Thyroid gland (tissue), 4 donors: ENCODE data around the gene CYTH1. TPM values are rescaled to one million over a fixed set of nuclear protein-coding genes. Genes with fewer than 3 reads are reported as not detected.

Source experiments
- DNase-seq, 2 donors: peaks; one replicate each; pipeline ENCODE4 v3.0.0-alpha.2; 2019
- H3K27ac ChIP-seq, 3 donors: fragments of 200-600 bp; sonication (generic); 1 replicate in 2 of 3; 2 replicates in 1 of 3; pipeline ENCODE4 v1.5.1; 2016 to 2019; ENCODE audit warnings: mild to moderate bottlenecking in 1 of 3, moderate library complexity in 1 of 3
- H3K27me3 ChIP-seq: fragments of 200-600 bp; sonication (generic); one replicate; pipeline ENCODE4 v1.5.1; 2019
- H3K36me3 ChIP-seq, 2 donors: fragments of 200-600 bp; sonication (generic); one replicate each; pipeline ENCODE4 v1.5.1; 2016 to 2019
- H3K4me1 ChIP-seq, 2 donors: fragments of 200-600 bp; sonication (generic); one replicate each; pipeline ENCODE4 v1.5.1; 2017 to 2019
- H3K4me3 ChIP-seq, 3 donors: fragments of 200-600 bp; sonication (generic); replicated peaks in 1 of 3; 1 replicate in 2 of 3; 2 replicates in 1 of 3; pipeline ENCODE4 v1.5.1; 2016; ENCODE audit warnings: mild to moderate bottlenecking in 1 of 3
- H3K9me3 ChIP-seq: fragments of 200-600 bp; sonication (generic); one replicate; pipeline ENCODE4 v1.5.1; 2017
- POLR2A ChIP-seq, 2 donors: fragments of 450-650 bp; IDR thresholded peaks; one replicate each; pipeline ENCODE4 v1.6.1; 2017; ENCODE audit warnings: antibody characterized with exemption in 2 of 2, mild to moderate bottlenecking in 2 of 2, moderate library complexity in 1 of 2
- WGBS, 2 donors: methylation state at CpG; one replicate each; pipeline ENCODE4 v1.1.5; 2017; 5-methylcytosine and 5-hydroxymethylcytosine counted together
- intact Hi-C: fragments of 100-400 bp; cut with DNase I; formaldehyde crosslinking; loops from one replicate; pipeline ENCODE4 v1.15.1; 2023
- total RNA-seq, 4 donors: library from RNA; depleted of rRNA; stranded (reverse); fragments of >200 nt; gene quantifications; one replicate each; pipeline ENCODE4 v1.2.3, GENCODE V29; 2016
- TF ChIP-seq, protein P1 (sequence below), 6 experiments: fragments of 200-600 bp in 3 of 6; fragments of 450-650 bp in 3 of 6; sonication (generic) in 3 of 6; IDR thresholded peaks; one replicate each; pipeline ENCODE4 v1.5.1; 2016 to 2019; ENCODE audit warnings: antibody characterized with exemption in 6 of 6, mild to moderate bottlenecking in 2 of 6, inconsistent platforms in 1 of 6, moderate library complexity in 1 of 6

Gene CYTH1
- total RNA-seq, 4 donors from 2014 or later = 69.0 to 94.5 (median 75.7) TPM

DNA sequence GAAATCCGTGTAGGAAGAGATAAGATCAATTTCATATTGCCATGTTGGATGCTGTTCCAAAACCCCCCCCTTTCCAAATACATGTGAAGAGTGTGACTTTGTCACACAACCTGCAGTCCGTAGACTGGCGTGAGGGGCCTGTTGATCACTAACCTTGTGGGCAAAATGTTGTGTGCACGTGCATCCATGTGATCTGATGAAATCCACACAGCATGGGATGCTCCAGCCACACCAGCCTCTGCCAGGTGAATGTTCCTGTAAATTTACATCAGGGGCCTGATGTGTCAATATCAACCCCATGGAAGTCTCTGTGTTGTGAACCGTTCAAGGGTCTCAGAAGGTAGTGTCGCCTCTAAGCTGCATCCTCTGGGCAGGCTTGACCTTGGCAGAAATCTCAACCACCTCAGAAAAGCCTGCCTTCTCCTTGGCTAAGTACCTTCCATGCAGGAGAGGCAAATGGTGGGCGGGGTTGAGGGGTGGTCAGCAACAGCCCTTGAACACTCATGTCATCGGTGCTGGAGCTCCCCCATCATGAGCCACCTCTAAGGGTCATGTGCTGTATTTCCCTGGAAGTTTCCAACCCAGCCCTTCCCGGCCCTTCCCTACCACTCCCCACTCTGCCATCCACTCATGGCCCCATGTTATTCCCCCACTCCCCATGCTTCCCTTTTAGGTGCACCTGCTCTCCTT, 126.7 kb downstream of the CYTH1 start:
- H3K27me3 ChIP-seq = no peaks in the 10 kb centered on the region
- no peaks in the 10 kb centered on the region for H3K9me3 ChIP-seq
- intact Hi-C loops = no loop called here
- H3K4me3 ChIP-seq = no peak overlapping the region
- no peak for DNase-seq
- no peak for TF ChIP-seq POLR2A (IDR thresholded peaks at IDR 0.05)
- TF ChIP-seq, protein P1, sequence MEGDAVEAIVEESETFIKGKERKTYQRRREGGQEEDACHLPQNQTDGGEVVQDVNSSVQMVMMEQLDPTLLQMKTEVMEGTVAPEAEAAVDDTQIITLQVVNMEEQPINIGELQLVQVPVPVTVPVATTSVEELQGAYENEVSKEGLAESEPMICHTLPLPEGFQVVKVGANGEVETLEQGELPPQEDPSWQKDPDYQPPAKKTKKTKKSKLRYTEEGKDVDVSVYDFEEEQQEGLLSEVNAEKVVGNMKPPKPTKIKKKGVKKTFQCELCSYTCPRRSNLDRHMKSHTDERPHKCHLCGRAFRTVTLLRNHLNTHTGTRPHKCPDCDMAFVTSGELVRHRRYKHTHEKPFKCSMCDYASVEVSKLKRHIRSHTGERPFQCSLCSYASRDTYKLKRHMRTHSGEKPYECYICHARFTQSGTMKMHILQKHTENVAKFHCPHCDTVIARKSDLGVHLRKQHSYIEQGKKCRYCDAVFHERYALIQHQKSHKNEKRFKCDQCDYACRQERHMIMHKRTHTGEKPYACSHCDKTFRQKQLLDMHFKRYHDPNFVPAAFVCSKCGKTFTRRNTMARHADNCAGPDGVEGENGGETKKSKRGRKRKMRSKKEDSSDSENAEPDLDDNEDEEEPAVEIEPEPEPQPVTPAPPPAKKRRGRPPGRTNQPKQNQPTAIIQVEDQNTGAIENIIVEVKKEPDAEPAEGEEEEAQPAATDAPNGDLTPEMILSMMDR (IDR thresholded peaks at IDR 0.05) = no peak
- no peak overlapping the region for H3K27ac ChIP-seq
- no peaks in the 10 kb centered on the region for H3K36me3 ChIP-seq
- 93 to 96% methylated on average over 8 to 9 of the region's 9 CpGs for WGBS, 2 donors
- peaks cover 12 to 23% of the 10 kb centered on the region in 2 donors for H3K4me1 ChIP-seq

DNA sequence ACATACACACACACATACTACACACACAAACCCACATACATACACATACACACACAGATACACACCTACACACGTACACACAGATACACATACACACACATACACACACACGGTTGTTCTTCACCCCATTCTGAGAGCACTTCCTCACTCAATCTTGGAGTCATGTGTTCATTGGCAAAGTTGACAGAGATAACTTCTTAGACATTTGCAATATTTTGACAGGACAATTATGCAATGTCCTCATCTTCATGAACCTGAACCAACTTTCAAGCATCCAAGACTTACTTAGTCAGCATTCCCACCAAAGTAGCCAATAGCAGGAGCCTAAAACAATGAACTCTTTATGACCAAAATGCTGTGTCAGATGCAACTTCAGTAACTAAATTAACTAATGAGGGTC, 127.7 kb downstream of the CYTH1 start:
- Histone ChIP-seq H3K4me3 (no peak overlapping the region), H3K27me3 (no peaks in the 10 kb centered on the region), H3K4me1 (peaks cover 11 to 22% of the 10 kb centered on the region in 2 donors), H3K27ac (no peak overlapping the region), H3K36me3 (no peaks in the 10 kb centered on the region), H3K9me3 (no peaks in the 10 kb centered on the region)
- TF ChIP-seq, protein P1 (IDR thresholded peaks at IDR 0.05) = no peak
- no peak for TF ChIP-seq POLR2A (IDR thresholded peaks at IDR 0.05)
- WGBS, 2 donors = 82 to 91% methylated on average over 2 of the region's 2 CpGs
- intact Hi-C loops = no loop called here
- DNase-seq = no peak

DNA sequence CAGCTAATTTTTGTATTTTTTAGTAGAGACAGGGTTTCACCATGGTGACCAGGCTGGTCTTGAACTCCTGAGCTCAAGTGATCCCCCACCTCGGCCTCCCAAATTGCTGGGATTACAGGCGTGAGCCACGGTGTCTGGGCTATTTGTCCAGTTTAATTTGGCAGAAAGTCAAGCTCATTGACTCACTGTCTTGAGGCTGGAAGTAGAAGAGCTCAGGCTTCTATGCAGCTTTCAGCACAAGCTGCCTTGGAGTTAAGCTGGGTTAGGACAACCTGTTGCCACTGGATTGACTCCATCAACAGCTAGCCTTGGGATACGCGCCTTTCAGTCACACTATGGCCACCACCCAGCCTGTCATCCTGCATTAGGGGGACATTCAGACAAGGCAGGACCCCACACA, 128.7 kb downstream of the CYTH1 start:
- DNase-seq = peak in 1 of 2 donors; percentile 17
- Histone ChIP-seq H3K4me3 (no peak overlapping the region), H3K27me3 (no peaks in the 10 kb centered on the region), H3K27ac (no peak overlapping the region), H3K9me3 (no peaks in the 10 kb centered on the region), H3K36me3 (no peaks in the 10 kb centered on the region), H3K4me1 (peaks cover 8 to 18% of the 10 kb centered on the region in 2 donors)
- TF ChIP-seq, protein P1 (IDR thresholded peaks at IDR 0.05) = no peak
- TF ChIP-seq POLR2A (IDR thresholded peaks at IDR 0.05) = no peak
- intact Hi-C loops = no loop called here
- 61 to 77% methylated on average over 5 of the region's 5 CpGs for WGBS, 2 donors

DNA sequence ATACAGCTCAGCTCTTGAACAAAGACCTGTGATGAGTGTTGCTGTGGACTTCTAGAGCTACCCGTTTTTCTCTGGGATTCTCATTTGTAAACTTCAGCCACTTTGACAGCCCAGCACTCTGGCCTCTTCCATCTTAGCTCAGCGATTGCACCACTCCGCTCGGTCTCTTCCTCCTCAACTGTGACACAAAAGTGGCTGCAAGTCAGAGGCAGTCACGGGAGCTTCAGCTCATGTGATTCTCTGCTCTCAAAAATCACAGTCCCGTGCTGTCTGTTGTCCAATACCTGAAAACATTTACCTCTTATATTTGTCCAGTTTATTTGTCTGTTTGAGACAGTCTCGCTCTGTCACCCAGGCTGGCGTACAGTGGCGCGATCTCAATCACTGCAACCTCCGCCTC, 129.2 kb downstream of the CYTH1 start:
- no peak overlapping the region for H3K27ac ChIP-seq
- intact Hi-C loops = no loop called here
- H3K4me1 ChIP-seq = peaks cover 4 to 13% of the 10 kb centered on the region in 2 donors
- TF ChIP-seq, protein P1 (IDR thresholded peaks at IDR 0.05) = no peak
- TF ChIP-seq POLR2A (IDR thresholded peaks at IDR 0.05) = no peak
- no peaks in the 10 kb centered on the region for H3K36me3 ChIP-seq
- no peaks in the 10 kb centered on the region for H3K9me3 ChIP-seq
- DNase-seq = peak; percentile 31 to 42
- 74 to 77% methylated on average over 11 of the region's 11 CpGs for WGBS, 2 donors
- H3K4me3 ChIP-seq = no peak overlapping the region
- no peaks in the 10 kb centered on the region for H3K27me3 ChIP-seq

DNA sequence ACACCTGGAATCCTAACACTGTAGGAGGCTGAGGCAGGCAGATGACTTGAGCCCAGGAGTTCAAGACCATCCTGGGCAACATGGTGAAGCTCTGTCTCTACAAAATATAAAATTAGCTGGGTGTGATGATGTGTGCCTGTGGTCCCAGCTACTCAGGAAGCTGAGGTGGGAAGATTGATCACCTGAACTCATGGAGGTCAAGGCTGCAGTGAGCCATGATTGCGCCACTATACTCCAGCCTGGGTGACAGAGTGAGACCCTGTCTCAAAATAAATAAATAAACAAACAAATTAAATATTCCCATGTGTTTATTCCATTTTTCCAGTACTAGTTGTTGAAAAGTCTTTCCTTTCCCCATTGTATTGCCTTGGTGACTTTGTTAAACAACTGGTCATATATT, 130.0 kb downstream of the CYTH1 start:
- DNase-seq = no peak
- no peak overlapping the region for H3K4me3 ChIP-seq
- peaks cover 0 to 8% of the 10 kb centered on the region in 2 donors for H3K4me1 ChIP-seq
- 100% methylated on average over 1 of the region's 1 CpG for WGBS, 2 donors
- no peaks in the 10 kb centered on the region for H3K9me3 ChIP-seq
- TF ChIP-seq, protein P1 (IDR thresholded peaks at IDR 0.05) = no peak
- TF ChIP-seq POLR2A (IDR thresholded peaks at IDR 0.05) = no peak
- no peaks in the 10 kb centered on the region for H3K27me3 ChIP-seq
- no peaks in the 10 kb centered on the region for H3K36me3 ChIP-seq
- H3K27ac ChIP-seq = no peak overlapping the region
- intact Hi-C loops = no loop called here
